ENCODE data around the gene CFAP20DC. TPM values are rescaled to one million over a fixed set of nuclear protein-coding genes. Genes with fewer than 3 reads are reported as not detected.

CFAP20DC gene
- total and polyA plus RNA-seq, 2 experiments from 2014 or later: 7.4 to 11.4 TPM

- no peak overlapping the region for H3K4me3 Mint-ChIP-seq
- peaks cover 4% of the 10 kb centered on the region for H3K27me3 Mint-ChIP-seq (ENCODE audit: insufficient read depth, low read depth, poor library complexity)
- ATAC-seq (no peak), DNase-seq (ENCODE audit: low spot score) (no peak)
- H3K27ac Mint-ChIP-seq: no peak overlapping the region; the same call in 1 of the 2 replicates
- Histone ChIP-seq H3K9me2 (ENCODE audit: insufficient read depth) (peaks cover under 1% of the 10 kb centered on the region; the same call in 1 of the 2 replicates), H3K79me2 (replicated peaks; ENCODE audit: insufficient read depth) (no peaks in the 10 kb centered on the region), H4K20me1 (replicated peaks; ENCODE audit: insufficient read depth) (no peaks in the 10 kb centered on the region), H3K27me3 (ENCODE audit: insufficient read depth) (no peaks in the 10 kb centered on the region), H3K4me2 (no peak overlapping the region), H3F3A (replicated peaks; ENCODE audit: low read depth) (no peaks in the 10 kb centered on the region), H3K27ac (ENCODE audit: low read depth) (no peak overlapping the region), H3K36me3 (ENCODE audit: insufficient read depth) (no peaks in the 10 kb centered on the region), H3K4me1 (ENCODE audit: insufficient read depth) (no peaks in the 10 kb centered on the region), H2AFZ (peak overlapping the region; percentile 80; the same call in 1 of the 2 replicates), H3K4me3 (no peak overlapping the region)
- peaks cover 13% of the 10 kb centered on the region for H3K4me1 Mint-ChIP-seq
- no peaks in the 10 kb centered on the region; the same call in 2 of the 3 replicates for H3K9me3 Mint-ChIP-seq
- H3K36me3 Mint-ChIP-seq (ENCODE audit: low read depth): no peaks in the 10 kb centered on the region
- TF ChIP-seq REST (IDR thresholded peaks at IDR 0.05; ENCODE audit: unreplicated experiment) (no peak), STAT1 (IDR thresholded peaks at IDR 0.05; ENCODE audit: unreplicated experiment) (no peak)
- TF ChIP-seq, protein P1, sequence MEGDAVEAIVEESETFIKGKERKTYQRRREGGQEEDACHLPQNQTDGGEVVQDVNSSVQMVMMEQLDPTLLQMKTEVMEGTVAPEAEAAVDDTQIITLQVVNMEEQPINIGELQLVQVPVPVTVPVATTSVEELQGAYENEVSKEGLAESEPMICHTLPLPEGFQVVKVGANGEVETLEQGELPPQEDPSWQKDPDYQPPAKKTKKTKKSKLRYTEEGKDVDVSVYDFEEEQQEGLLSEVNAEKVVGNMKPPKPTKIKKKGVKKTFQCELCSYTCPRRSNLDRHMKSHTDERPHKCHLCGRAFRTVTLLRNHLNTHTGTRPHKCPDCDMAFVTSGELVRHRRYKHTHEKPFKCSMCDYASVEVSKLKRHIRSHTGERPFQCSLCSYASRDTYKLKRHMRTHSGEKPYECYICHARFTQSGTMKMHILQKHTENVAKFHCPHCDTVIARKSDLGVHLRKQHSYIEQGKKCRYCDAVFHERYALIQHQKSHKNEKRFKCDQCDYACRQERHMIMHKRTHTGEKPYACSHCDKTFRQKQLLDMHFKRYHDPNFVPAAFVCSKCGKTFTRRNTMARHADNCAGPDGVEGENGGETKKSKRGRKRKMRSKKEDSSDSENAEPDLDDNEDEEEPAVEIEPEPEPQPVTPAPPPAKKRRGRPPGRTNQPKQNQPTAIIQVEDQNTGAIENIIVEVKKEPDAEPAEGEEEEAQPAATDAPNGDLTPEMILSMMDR (conservative IDR thresholded peaks at IDR 0.05; ENCODE audit: low read depth in 2 of 2): no peak
Observed at GRCh38 chr3:59065240-59065639, 15.4 kb upstream of the CFAP20DC start.

DNA sequence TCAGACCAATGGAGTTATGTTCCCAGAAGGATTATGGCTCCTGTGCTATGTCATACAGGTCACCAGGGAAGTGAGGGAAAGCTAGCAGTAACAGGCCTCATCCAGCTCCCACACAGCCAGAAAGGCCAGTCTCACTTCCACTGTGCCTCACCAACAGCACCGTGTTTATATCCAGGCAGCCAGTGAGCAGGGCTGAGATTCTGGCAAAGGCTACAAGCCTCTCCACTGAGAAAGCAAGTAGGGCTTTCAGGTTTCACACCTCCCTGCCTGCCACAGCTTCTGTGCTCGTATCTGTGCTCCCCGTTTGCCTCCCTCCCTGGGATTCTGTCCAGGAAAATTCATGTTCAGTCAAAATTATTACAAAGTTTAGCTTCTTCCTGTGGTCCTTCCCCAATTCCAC, 14.9 kb upstream of the CFAP20DC start:
- Histone ChIP-seq H4K20me1 (replicated peaks; ENCODE audit: insufficient read depth) (no peaks in the 10 kb centered on the region), H2AFZ (peak overlapping the region; percentile 80), H3K79me2 (replicated peaks; ENCODE audit: insufficient read depth) (no peaks in the 10 kb centered on the region), H3K9me2 (ENCODE audit: insufficient read depth) (peaks cover 4% of the 10 kb centered on the region), H3K27ac (ENCODE audit: low read depth) (no peak overlapping the region), H3K4me1 (ENCODE audit: insufficient read depth) (no peaks in the 10 kb centered on the region), H3K36me3 (ENCODE audit: insufficient read depth) (no peaks in the 10 kb centered on the region), H3K4me2 (no peak overlapping the region), H3K4me3 (no peak overlapping the region), H3K27me3 (ENCODE audit: insufficient read depth) (no peaks in the 10 kb centered on the region), H3F3A (replicated peaks; ENCODE audit: low read depth) (no peaks in the 10 kb centered on the region)
- Mint-ChIP-seq H3K4me3 (no peak overlapping the region), H3K9me3 (no peaks in the 10 kb centered on the region; the same call in 2 of the 3 replicates), H3K27me3 (ENCODE audit: insufficient read depth, low read depth, poor library complexity) (peaks cover 4% of the 10 kb centered on the region), H3K36me3 (ENCODE audit: low read depth) (no peaks in the 10 kb centered on the region), H3K27ac (no peak overlapping the region), H3K4me1 (peaks cover 13% of the 10 kb centered on the region)
- no peak for DNase-seq (ENCODE audit: low spot score)
- no peak for ATAC-seq
- TF ChIP-seq POLR2AphosphoS5 (IDR thresholded peaks at IDR 0.05; ENCODE audit: low read depth) (no peak), JUNB (IDR thresholded peaks at IDR 0.05; ENCODE audit: unreplicated experiment) (no peak), ZNF114 (CRISPR knock-in tag; IDR thresholded peaks at IDR 0.05) (no peak)
- TF ChIP-seq, protein P2, sequence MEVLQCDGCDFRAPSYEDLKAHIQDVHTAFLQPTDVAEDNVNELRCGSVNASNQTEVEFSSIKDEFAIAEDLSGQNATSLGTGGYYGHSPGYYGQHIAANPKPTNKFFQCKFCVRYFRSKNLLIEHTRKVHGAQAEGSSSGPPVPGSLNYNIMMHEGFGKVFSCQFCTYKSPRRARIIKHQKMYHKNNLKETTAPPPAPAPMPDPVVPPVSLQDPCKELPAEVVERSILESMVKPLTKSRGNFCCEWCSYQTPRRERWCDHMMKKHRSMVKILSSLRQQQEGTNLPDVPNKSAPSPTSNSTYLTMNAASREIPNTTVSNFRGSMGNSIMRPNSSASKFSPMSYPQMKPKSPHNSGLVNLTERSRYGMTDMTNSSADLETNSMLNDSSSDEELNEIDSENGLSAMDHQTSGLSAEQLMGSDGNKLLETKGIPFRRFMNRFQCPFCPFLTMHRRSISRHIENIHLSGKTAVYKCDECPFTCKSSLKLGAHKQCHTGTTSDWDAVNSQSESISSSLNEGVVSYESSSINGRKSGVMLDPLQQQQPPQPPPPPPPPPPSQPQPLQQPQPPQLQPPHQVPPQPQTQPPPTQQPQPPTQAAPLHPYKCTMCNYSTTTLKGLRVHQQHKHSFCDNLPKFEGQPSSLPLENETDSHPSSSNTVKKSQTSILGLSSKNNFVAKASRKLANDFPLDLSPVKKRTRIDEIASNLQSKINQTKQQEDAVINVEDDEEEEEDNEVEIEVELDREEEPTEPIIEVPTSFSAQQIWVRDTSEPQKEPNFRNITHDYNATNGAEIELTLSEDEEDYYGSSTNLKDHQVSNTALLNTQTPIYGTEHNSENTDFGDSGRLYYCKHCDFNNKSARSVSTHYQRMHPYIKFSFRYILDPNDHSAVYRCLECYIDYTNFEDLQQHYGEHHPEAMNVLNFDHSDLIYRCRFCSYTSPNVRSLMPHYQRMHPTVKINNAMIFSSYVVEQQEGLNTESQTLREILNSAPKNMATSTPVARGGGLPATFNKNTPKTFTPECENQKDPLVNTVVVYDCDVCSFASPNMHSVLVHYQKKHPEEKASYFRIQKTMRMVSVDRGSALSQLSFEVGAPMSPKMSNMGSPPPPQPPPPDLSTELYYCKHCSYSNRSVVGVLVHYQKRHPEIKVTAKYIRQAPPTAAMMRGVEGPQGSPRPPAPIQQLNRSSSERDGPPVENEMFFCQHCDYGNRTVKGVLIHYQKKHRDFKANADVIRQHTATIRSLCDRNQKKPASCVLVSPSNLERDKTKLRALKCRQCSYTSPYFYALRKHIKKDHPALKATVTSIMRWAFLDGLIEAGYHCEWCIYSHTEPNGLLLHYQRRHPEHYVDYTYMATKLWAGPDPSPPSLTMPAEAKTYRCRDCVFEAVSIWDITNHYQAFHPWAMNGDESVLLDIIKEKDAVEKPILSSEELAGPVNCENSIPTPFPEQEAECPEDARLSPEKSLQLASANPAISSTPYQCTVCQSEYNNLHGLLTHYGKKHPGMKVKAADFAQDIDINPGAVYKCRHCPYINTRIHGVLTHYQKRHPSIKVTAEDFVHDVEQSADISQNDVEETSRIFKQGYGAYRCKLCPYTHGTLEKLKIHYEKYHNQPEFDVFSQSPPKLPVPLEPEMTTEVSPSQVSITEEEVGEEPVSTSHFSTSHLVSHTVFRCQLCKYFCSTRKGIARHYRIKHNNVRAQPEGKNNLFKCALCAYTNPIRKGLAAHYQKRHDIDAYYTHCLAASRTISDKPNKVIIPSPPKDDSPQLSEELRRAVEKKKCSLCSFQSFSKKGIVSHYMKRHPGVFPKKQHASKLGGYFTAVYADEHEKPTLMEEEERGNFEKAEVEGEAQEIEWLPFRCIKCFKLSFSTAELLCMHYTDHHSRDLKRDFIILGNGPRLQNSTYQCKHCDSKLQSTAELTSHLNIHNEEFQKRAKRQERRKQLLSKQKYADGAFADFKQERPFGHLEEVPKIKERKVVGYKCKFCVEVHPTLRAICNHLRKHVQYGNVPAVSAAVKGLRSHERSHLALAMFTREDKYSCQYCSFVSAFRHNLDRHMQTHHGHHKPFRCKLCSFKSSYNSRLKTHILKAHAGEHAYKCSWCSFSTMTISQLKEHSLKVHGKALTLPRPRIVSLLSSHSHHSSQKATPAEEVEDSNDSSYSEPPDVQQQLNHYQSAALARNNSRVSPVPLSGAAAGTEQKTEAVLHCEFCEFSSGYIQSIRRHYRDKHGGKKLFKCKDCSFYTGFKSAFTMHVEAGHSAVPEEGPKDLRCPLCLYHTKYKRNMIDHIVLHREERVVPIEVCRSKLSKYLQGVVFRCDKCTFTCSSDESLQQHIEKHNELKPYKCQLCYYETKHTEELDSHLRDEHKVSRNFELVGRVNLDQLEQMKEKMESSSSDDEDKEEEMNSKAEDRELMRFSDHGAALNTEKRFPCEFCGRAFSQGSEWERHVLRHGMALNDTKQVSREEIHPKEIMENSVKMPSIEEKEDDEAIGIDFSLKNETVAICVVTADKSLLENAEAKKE (CRISPR knock-in tag; IDR thresholded peaks at IDR 0.05): no peak
- TF ChIP-seq, protein P3, sequence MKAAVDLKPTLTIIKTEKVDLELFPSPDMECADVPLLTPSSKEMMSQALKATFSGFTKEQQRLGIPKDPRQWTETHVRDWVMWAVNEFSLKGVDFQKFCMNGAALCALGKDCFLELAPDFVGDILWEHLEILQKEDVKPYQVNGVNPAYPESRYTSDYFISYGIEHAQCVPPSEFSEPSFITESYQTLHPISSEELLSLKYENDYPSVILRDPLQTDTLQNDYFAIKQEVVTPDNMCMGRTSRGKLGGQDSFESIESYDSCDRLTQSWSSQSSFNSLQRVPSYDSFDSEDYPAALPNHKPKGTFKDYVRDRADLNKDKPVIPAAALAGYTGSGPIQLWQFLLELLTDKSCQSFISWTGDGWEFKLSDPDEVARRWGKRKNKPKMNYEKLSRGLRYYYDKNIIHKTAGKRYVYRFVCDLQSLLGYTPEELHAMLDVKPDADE (IDR thresholded peaks at IDR 0.05): no peak
